NCI-H187 treated with DMSO at 0.1 percent for 48 hours (cell line): ENCODE results near the gene TUBG1.
"Not testable (repeated sequence)": the region's sequence is repeated elsewhere in the genome, so short reads cannot be mapped to it uniquely, and the experiment has no call there.

Experiments
- DNase-seq: peaks from one replicate; lab custom pipeline; 2025; lab: John Stamatoyannopoulos, UW

Gene TUBG1

DNA sequence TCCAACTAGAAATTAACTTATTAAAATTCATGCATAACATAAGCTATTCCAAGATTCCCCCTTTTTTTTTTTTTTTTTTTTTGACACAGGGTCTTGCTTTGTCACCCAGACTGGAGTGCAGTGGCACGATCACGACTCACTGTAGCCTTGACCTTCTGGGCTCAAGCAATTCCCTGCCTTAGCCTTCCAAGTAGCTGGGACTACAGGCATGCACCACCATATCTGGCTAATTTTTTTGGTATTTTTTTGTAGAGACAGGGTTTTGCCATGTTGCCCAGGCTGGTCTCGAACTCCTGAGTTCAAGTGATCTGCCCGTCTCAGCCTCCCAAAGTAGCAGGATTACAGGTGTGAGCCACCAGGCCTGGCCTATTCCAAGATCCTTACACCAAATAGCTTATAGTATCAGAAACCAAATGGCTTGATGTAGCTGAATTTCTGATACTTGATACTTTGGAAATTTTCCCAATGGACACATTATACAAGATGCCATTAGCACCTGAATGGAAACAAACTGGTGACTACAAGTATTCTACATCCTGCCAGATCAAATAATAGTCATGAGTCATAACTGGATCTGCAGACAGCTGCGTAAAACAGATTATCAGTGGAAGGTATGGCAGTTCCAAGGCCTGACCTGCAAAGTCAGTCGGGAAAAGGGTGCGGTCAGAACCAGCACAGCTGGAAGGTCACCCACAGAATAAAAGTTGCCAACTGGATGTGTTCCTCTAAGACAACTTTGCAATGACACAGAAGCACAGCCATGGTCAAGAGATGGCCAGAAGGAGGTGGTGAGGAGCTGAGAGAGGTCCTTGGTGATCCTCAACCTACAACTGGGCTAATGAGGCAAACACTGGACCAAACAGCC lies 14.5 kb downstream of the TUBG1 start:
- DNase-seq, result no peak

DNA sequence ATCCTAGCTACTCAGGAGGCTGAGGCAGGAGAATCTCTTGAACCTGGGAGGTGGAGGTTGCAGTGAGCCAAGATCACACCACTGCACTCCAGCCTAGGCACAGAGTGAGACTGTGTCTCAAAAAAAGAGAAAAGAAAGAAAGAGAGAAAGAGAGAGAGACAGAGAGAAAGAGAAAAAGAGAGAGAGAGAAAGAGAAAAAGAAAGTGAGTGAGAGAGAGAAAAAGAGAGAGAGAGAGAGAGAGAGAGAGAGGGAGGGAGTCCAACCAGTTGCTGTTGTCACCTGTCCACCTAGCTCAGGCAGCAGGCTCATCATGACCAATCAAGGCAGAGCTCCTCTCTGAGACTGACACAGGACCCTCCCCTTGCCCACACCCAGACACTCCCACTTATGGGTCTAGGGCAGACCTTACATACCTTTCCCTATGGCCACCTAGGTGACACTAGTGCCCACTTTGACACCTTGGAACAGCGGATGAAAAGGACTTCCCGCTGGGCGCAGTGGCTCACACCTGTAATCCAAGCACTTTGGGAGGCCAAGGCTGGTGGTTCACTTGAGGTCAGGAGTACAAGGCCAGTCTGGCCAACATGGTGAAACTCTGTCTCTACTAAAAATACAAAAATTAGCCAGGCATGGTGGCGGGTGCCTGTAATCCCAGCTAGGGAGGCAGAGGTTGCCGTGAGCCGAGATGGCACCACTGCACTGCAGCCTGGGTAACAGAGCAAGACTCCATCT lies 17.7 kb downstream of the TUBG1 start:
- not testable (repeated sequence) for DNase-seq

DNA sequence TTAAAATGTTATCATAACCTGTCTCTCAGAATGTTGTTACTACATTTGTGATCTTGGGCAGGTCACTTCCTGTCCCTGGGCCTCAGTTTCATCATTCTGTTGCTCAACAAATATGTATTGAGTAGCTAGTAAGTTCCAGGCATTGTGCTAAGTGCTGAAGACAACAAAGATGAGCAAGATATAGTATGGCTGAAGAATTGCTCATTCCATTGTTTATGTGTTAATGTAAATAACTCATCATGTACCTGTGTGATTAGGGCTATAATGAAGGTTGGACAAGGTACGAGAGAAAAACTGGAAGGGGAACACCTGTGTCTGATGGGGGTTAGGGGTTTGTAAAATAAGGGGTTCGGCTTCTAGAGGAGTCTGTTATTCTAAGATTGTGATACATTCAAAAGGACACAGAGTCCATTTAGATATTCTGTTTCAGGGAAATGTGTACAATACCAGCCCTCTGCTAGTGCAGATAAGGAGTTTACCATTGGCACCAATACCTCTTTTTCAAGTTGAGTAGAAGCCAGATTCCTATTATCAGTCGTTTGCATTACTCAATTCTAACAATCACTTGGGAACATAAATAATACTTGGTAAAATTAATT lies 20.0 kb downstream of the TUBG1 start:
- no peak for DNase-seq

DNA sequence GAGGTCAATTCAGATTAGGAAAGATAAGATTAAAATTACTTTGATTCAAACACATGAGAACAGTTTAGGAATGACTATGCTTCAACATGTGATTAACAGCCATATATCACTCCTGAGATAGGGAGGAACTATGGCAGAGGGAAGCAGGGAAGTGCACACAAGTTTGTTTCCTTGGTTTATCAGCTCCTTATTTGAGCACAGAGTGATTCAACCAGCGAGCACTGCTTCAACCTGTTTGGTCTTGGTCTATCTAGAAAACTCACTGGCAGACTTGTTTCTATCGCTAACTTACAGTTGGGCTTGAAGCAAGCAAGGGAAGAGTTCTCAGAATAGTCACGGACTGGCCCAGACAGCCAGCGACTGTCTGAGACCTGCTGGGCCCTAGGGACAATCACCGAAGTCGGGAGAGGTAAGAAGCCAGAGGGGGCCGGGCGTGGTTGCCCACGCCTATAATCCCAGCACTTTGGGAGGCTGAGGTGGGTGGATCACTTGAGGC lies 23.5 kb downstream of the TUBG1 start:
- DNase-seq, result no peak

DNA sequence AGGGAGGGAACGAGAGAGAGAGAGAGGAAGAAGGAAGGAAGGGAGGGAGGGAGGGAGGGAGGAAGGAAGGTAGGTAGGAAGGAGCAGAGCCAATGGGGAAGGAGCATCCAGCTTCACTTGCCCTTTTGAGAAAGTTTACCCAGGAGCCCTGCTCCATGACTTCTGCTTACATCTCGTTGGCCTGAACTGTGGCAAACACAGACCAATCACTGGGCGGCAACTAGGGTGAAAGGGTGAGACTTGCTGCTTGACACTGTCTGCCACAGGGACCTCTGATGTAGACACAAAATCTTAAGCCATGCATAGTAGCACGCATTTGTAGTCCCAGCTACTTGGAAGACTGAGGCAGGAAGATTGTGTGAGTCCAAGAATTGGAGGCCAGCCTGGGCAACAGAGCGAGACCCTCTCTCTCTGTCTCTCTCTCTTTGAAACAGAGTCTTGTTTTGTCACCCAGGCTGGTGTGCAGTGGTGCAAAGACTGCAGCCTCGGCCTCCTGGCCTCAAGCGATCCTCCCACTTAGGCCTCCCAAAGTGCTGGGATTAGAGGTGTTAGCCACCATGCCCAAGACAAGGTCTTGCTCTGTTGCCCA lies 30.1 kb downstream of the TUBG1 start:
- no peak for DNase-seq

DNA sequence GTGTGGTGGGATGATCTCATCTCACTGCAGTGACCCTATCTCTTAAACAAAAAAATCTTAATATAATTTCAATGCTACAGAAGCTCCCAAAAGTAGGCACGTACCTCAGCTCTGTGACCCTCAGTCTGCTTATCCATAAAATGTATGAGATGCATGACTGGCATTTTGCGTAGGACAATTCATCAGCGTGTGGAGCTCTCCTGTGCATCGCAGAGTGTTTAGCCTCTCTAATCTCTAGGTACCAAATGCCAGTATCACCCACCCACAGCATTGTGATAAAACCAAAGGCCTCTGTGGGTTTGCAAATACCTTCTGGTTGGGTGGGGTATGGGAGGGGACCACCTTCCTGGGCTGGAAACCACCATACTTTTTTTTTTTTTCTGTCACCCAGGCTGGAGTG lies 30.6 kb downstream of the TUBG1 start:
- no peak for DNase-seq

DNA sequence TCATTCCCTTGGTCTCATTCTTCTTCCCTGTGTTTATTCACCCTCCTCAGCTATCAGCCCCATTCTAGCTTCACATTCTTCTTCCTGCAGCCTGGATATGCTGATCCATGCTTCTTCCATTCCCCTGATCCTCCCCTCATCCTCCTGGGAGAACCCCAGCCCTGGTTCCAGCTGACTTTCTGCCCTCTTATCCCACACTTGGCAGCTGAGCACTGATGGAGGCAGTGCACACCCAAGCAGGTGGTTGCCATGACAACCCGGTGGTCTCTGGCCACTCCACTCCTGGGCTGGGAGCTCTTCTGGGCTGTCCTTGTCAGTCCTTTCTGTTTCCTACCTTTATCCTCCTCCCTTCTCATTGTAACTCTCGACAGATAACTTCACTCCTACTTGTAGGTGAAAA lies 32.9 kb downstream of the TUBG1 start:
- no peak for DNase-seq

DNA sequence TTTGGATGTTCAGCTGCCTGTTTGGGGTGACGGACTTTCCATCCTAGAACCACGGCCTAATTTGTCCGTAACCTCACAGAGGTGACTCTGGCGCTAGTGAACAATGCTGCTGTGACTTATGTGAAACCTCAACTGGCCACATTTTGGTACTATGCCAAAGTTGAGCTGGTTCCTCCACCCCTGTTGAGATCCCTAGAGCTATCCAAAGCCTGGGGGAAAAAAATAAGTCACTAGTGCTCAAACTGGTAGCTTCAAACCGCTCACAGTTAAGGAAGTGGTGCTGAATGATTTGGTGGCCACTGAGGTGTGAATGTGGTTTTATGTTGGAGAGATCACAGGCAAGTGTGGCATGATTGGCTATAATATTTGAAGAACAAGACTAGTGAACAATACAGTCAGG lies 38.3 kb downstream of the TUBG1 start:
- DNase-seq, result no peak

DNA sequence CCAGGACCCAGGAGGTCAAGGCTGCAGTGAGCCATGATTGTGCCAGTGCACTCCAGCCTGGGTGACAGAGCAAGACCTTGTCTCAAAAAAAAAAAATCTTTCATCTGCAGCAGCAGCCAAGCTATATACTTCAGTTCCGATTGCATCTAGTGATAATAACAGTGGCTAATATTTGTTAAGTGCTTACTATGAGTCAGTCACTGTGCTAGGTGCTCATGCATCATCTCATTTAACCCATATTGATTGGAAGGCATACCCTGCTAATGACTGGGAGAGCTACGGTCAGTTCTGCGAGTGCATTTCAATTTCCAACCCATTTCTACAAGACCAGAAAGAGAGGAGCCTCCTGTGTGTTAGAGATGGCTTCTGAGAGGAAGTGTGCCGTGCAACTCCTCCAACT lies 41.9 kb downstream of the TUBG1 start:
- DNase-seq, result no peak

DNA sequence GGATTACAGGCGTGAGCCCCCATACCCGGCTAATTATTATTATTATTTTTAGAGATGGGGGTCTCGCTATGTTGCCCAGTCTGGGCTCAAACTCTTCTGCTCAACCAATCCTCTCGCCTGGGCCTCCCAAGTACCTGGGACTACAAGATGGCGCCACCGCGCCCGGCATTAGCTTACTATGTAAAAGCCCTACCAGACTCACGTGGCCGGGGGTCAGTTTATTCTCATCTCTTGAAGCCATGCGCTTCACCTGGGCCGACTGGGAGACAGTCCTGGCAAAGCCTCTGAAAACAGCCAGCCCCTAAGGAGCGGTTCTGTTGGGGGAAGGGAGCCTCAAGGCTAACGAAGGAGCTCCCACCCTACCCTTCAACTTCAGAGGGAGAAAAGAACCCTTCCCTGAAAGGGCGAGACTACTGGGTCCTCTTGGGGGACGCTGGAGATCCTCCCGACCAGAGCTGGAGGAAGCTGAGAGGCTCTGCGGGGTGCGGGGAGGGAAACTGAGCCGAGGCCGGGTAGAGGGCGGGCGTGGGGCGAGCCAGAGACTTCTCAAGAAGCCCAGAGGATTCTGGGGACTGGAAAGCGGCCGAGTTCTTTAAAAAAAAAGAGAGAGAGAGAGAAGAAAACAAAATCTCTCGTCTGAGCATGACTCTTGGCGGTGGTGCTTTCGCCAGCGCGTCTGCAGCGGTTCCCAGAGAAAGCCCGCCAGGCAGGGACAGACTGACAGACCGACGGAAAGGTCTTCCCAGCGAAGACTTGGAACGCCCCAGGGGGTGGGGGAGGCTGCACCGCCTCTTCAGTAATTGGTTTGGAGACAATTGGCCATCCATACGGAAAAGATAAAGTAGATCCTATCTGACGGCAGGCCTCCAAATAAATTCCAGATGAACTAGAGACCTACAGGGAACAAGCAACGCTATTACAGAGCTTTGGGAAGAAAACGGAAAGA lies 44.0 kb downstream of the TUBG1 start:
- DNase-seq, result no peak

DNA sequence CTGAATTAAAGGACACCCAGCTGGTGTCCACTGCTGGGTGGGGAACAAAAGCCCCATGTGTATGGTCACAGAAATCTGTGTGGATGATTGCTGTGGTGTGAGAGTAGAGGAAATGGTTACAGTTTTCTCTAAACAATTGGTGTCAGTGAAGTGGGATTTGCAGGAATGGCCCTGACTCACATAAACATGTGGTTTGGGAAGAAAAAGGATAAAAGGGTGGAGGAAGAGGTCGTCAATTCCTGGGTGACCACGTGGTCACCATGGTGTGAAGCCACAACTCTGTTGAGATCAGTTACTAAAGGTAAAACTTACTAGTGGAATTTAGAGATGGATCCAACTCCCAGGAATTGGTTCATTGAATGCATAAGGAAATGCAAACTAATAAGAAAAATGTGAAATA lies 46.0 kb downstream of the TUBG1 start:
- no peak for DNase-seq

DNA sequence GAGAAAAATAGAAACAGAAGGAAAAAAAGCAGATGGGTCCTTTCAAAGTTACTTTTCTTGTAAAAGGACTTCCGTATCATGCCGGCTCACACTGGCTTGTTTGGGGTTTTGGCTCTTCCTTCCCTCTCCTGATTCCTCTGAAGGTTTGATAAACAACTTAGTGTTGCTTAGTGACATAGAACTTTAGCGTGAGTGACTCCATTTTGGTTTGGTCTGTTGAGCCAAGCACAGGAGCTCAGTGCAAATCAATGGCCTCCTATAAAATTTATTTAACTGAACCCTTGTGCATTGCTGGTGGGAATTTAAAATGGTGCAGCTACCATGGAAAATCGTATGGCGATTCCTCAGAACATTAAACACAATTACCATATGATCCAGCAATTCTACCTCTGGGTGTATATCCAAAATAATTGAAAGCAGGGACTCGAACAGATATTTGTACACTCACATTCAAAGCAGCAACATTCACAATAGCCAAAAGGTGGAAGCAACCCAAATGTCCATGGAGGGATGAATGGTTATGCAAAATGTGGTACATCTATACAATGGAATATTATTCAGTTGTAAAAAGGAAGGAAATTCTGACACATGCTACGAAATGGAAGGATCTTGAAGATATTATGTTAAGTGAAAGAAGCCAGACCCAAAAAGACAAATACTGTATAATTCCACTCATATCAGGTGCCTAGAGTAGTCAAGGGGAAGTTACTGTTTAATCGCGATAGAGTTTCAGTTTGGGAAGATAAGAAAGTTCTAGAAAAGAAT lies 48.5 kb downstream of the TUBG1 start:
- DNase-seq, result no peak

DNA sequence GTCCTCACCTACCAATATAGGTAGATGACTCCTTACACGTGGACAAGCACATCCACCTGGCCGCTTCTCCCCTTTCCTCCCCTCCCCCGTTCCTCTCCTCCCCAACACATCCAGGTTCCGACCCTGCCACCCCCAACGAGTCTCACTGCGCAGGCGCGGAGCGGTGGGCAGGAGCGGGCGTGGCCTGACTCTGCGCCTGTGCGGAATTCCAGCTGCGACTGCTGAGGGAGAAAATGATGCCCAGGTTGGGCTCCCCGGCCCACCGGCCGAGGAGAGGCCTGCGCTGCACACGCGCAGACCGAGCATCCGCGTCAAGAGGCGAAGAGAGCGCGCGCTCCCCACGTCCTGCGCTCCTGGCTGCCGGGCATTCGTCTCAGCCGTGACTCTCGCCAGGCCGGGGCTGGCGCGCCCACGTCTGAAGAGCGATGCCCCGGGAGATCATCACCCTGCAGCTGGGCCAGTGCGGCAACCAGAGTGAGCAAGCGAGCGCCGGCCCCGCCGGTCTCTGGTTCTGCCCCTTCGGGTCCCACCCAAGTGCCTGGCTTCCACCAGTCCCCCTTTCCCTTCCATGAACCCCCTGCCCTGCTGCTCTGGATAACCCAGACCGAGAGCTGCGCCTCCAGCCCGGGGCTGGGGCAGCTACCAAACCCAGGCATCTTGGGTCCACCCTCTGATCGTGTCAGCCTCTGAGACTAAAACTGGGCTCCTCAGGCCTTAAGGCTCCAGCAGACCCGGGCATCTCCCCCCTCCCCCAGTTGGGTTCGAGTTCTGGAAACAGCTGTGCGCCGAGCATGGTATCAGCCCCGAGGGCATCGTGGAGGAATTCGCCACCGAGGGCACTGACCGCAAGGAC lies 49.8 kb downstream of the TUBG1 start, which contains the start of gene TUBG2:
Gene TUBG2, plus strand, starts transcription at position 206 of the 853 bp plus-strand sequence. Its CDS starts 220 bp downstream, at position 426.
- DNase-seq, result peak; percentile 81

DNA sequence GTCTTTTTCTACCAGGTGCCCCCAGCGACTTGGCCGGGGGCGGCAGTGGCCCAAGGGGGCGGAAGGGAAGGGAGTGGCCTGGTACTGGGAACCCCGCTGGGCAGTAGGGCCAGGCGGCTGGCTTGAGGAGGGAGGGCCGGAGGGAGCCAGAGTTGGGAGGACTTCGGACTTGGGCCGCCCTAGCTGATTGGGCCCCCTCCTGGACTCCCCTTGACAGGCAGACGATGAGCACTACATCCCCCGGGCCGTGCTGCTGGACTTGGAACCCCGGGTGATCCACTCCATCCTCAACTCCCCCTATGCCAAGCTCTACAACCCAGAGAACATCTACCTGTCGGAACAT lies 50.4 kb downstream of the TUBG1 start:
- DNase-seq, result not testable (repeated sequence)

DNA sequence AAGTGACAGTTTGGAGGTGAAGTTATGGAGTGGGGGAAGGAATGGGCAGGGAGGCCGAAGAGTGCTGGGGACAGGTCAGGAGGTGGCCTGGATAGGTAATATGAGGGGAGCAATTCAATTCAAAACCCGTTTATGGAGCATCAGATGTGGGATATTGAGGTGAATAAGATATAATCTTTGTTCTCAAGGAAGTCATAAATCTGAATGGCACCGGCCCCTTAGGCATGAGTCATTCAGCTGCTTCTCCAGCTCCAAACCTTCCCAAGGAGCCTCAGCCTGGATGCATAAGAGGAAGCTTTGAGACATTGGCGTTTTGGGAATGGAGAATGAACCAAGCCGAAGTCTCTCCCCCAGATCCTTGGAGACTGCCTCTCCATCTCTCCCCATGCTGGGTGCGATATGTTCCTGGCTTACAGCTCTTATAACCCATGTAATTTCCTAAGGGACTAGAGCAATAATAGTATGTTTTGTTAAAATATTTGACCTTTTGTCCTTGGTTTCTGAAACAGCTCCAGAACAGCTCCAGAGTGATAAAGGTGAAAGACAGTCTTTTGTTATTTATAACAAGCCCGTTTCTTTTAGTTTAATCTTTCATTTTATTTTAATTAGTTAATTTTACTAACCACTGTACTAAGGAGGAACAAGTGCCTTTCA lies 51.3 kb downstream of the TUBG1 start:
- DNase-seq, result no peak
